GM18505 (cell line): Measurements from ENCODE around the gene ANKRD26.
"Not testable (repeated sequence)": the region's sequence is repeated elsewhere in the genome, so short reads cannot be mapped to it uniquely, and the experiment has no call there.

Experiments
- ATAC-seq: cut with Tn5 transposase; IDR thresholded peaks from one replicate; pipeline ENCODE4 v1.9.1; 2021; ENCODE audit not compliant: unreplicated experiment
- POLR2A ChIP-seq: IDR thresholded peaks from 4 replicates; pipeline ENCODE4 v1.6.1; 2011; ENCODE audit warnings: borderline replicate concordance; ENCODE audit not compliant: insufficient read depth, insufficient read length; ENCODE audit errors: extremely low read depth

The ANKRD26 gene

DNA sequence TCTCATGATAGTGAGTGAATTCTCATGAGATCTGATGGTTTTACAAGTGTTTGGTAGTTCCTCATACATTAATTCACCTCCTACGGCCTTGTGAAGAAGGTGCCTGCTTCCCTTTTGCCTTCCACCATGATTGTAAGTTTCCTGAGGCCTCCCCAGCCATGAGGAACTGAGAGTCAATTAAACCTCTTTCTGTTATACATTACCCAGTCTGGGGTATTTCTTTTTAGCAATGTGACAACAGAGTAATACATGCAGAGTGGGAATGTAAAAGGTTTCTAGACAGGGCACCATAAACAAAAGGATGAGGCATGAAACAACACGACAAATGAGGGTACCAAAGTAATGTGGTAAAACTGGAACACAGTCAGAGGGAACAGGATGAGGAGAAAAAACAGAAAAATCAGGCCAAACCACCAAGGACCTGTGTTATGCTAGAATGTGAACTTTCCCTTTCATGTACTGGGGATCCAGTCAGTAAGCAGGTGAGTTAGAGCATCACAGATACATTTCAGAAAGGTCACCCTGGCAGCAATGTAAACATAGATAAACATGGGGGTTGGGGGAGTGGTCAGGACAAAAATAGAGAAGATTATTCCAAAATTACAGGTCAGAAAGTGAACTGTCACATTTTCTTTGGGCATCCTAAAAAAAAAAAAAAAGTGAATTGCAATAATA, 31.9 kb downstream of the ANKRD26 start:
- no peak for ATAC-seq

DNA sequence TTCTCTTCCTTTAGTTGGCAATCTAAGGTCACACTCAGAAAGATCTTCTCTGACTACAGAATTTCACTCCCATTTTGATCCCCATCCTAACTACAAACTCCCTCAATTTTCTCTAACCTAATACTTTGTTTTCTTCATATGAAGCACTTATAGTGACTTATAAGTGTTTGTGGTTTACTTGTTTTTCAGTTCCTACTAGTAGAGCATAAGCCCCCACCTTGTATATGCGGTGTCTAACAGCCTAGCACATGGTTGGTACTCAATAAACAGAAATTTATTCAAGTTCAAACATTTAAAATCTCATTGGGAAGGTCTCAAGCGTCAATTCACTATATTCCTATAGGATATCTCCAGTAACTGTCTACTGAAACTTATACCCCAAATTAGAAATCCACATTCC, 35.2 kb downstream of the ANKRD26 start:
- no peak for TF ChIP-seq POLR2A
- no peak for ATAC-seq

More for the DNA sequence above, 31.9 kb downstream of the ANKRD26 start:
- TF ChIP-seq POLR2A: no peak

DNA sequence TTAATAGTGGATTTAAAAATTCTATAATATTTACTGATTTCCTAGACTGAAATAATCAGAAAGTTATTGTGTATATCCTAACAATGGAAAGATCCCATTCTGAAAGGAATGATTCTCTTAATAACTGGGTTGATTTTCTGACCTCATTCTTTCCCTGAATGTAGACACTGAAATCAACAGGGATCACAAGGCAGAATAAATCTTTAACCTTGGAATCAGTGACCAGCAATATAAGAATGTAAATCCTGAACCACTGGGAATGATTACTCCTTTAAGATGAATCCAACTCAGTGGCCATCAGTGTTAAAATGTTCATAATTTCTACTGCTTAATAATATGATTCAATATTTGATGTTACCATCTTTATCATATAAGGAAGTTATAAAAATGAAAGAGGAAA, 47.6 kb downstream of the ANKRD26 start:
- TF ChIP-seq POLR2A: no peak
- ATAC-seq: no peak

DNA sequence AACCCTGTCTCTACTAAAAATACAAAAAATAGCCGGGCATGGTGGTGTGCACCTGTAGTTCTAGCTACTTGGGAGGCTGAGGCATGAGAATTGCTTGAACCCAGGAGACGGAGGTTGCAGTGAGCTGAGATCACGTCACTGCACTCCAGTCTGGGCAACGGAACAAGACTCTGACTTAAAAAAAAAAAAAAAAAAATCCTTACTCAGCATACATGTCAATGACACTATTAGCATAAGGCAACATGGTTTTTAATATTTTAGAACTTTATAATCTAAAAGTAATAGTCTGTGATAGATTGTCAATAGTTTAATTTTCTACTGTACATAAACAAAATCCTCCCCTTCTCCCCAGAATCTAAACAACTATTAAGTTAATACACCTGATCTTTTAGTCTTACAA, 55.0 kb downstream of the ANKRD26 start:
- not testable (repeated sequence) for ATAC-seq

DNA sequence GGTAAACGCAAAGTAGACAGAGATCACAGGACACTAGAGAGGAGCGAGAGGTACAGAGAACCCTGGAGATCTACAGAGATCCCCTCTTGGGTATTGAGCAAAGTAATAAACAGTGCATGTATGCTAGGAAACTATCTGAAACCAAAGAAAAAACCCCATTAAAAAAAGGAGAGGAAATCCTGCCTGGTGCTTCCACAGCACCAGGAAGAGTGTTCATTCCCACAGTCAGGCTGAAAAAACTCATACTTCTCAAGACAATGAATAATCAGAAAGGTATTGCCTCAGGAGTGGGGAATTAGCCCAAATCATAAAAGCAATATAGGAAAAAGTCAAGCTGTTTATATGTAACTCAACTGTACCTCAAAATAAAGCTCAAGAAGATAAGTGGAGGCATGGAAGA, 59.1 kb downstream of the ANKRD26 start:
- TF ChIP-seq POLR2A: no peak
- no peak for ATAC-seq

DNA sequence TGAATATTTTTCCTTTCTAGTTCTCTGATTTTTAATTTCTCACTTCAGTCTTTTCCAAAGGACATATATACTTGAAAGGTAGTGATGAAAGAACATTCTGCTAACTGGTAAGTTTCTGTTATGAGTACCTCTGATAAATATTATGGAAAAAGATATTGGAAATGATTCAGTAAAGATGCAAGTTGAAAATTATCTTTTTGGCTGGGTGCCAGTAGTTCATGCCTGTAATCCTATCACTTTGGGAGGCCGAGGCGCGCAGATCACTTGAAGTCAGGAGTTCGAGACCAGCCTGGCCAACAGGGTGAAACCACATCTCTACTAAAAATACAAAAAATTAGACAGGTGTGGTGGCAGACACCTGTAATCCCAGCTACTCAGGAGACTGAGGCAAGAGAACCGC, 62.1 kb downstream of the ANKRD26 start:
- ATAC-seq: no peak
- TF ChIP-seq POLR2A: no peak

DNA sequence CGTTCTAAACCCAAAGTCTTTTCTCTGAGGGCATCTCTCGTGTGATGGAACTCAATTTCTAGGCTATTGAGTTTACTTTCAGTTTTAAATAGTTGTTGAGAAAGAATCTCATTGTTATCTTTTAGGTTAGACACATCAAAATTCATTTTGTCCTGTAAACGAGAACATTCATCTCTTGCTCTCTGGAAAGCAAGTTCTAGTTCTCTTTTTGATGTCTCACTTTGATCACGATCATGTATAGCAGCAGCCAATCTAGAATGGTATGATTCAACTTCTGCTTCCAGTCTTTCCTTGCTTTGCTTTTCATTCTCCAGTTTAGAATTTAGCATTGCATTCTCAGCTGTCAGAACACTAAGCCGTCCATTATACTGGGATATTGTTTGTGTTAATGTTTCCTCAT, 65.1 kb downstream of the ANKRD26 start:
- no peak for TF ChIP-seq POLR2A

DNA sequence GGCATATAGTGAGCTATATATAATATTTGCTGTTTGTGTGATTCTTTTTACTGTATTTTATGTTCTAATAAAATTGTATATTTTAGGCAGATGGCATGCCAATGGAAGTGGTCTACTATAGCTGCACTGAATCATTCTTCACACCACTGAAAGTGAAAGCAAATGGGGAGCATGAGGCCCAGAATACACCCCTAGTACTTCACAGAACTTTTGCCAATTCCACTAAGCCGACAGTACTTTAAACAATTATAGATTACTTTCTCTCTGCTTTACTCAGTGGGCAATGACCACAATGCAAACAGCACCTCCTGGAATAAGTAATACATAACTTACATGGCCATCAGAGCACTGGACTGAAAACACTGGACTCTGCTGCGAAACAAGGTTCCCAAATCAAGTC, 70.2 kb downstream of the ANKRD26 start:
- ATAC-seq: no peak

More for the DNA sequence above, 65.1 kb downstream of the ANKRD26 start:
- ATAC-seq: no peak

DNA sequence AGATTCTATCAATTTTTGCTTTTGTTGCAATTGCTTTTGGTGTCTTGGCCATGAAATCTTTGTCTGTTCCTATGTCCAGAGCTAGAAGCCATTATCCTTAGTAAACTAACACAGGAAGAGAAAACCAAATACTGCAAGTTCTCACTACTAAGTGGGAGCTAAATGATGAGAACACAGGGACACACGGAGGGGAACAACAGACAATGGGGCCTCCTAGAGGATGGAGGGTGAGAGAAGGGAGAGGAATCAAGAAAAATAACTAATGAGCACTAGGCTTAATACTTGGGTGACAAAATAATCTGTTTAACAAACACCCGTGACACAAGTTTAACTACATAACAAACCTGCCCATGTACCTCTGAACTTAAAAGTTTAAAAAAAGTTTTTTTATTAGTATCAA, 78.2 kb downstream of the ANKRD26 start:
- no peak for ATAC-seq
- no peak for TF ChIP-seq POLR2A

More for the DNA sequence above, 70.2 kb downstream of the ANKRD26 start:
- TF ChIP-seq POLR2A: no peak

DNA sequence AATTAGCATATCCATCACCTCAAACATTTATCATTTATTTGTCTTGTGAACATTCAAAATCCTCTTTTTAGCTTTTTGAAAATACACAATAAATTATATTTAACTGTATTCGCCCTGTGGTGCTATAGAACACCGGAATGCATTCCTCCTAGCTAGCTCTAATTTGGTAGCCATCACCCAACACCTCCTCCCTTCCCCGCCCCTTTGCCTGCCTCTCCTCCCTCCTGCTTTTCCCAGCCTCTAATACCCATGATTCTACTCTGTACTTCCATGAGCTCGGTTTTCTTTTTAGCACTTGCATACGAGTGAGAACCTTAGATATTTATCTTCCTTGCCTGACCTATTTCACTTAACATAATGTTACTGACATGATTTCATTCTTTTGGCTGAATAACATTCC, 80.1 kb downstream of the ANKRD26 start:
- TF ChIP-seq POLR2A: no peak
- no peak for ATAC-seq

DNA sequence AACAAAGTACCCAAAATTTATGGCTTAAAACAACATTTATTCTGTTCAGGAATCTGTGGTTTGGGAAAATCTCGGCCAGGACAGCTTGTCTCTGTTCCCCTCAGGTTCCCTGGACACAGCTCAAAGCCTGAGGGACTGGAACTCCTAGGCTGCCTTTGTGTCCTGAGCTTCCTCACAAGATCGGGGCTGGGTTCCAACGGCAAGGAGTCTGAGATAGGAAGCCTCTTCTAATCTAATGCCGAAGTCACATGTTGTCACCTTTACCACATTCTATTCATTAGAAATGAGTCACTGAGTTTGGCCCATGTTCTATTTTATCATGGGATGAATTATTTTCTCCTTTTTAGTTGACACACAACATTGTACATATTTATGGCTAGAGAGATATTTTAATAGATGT, 80.5 kb downstream of the ANKRD26 start:
- ATAC-seq: no peak
- TF ChIP-seq POLR2A: no peak

DNA sequence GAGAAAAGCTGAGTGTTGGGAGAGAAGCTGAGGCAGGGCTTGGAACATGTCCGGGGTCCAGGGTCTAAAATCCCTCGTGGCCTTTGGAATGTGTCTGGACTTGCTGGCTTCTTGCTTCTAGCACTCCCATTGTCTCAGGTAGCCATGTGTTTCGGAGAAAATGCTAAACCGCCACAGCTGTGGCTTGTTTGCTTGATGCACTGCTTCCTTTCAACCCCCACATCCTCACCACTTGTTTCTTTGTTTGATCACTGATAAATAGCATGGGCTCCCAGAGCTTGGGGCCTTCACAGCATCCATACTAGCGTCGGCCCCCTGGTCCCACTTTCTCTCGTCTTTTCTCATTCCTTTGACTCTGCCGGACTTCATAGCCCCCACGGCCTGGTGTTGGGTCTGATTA, 102.7 kb downstream of the ANKRD26 start:
- TF ChIP-seq POLR2A: no peak
- no peak for ATAC-seq

DNA sequence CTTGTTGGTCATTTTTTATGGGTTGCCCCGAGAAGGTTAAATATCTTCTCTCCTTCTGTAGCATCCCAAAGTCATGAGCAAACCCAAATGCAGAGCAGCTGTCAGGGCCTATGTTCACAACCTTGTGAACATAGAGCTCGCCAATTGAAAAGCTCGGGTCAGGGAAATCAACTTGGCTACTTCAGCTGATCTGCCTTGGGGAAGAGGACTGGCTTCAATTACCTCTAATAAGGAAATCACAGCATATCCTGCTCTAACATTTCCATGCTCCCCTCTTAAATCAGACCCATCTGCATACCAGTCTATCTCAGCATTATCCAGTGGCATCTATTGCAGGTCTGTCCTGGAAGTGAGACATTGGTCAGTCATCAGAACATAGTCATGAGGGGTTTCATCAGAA, 105.6 kb downstream of the ANKRD26 start:
- no peak for ATAC-seq

DNA sequence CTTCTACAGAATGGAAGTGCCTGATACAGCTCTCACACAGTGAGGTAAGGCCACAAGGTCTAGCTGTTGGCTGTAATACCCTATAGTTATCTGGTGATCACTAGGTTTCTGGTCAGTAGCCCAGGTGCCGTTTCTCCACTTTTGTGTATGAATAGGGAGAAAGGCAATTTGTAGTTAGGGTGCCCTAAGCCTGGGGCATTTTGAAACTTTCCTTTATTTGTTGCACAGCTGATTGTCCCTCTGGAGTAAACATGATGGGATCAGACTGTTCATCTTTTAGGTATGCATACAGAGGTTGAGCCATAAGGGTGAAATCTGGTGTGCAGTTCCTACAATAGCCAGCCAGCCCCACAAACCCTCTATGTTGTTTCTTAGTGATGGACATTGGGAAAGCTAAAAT, 112.4 kb downstream of the ANKRD26 start:
- no peak for ATAC-seq
- TF ChIP-seq POLR2A: no peak

More for the DNA sequence above, 105.6 kb downstream of the ANKRD26 start:
- TF ChIP-seq POLR2A: no peak

DNA sequence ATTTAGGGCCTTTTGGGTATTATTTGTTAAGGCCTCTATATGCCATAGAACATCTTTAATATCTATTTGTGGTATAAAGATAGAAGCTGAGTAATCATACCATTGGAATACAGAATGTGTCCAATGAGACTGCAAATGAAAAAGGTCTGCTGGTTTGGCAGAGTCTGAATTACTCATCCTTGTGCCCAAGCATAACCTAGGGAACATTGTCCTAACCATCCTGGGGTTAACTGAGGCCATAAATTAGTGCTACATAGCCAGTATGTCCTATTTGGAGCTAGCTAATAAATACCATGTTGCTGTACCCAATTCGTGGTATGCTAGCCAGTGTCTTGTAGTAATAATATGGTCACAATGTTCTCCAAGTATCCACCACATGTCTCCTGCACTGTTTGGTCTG, 117.1 kb downstream of the ANKRD26 start:
- ATAC-seq: no peak

DNA sequence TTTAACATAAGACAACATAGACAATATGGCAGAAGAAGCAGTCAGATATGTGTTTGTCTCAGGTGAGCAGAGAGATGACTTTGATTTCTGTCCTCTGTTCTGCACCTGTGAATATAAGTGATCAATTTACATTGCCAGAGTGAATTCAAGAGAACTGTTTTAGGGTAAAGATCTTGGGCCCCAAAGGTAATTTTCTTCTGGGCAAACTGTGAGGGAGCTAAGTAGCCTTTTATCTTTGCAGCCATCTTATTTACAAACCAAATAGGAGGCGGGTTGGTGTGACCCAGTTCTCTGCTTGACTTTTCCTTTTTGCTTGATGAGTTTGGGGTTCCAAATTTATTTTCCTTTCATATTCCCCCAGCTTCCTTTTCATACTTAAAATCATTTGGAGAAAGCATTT, 118.2 kb downstream of the ANKRD26 start:
- no peak for ATAC-seq
- no peak for TF ChIP-seq POLR2A

More for the DNA sequence above, 117.1 kb downstream of the ANKRD26 start:
- TF ChIP-seq POLR2A: no peak

DNA sequence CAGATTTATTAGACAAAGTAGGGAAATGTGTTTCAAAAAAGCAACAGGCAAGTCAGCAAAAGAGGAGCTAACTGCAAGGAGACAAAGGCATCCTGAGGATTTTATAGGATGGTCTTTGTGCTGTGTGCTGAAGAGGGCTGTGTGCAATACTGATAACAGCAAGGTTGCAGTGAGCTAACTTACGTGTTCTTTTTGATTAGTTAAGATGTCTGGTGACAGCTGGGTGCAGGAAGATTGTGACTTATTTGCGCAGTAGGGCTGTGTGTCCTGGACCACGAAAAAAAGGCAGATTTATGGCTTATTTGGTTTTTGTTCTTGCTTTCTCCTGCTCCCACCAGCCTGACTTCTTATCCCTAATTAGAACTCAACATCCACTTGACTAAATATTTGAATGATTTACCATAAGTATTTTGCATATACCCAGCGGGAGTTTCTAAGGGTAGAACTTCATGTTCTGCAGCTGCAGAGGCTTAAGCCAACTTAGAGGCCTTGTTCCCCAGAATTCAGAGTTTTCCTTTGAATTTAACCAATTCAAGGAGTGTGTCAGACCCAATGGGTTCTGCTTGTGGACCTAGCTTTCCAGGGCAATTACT, 119.0 kb downstream of the ANKRD26 start:
- TF ChIP-seq POLR2A: no peak
- ATAC-seq: no peak
